Astrocyte (in vitro differentiated cells and primary cell): Measurements from ENCODE around the gene LRRTM4. TPM values are rescaled to one million over a fixed set of nuclear protein-coding genes. Genes with fewer than 3 reads are reported as not detected.

Experiments
- DNase-seq: peaks from one replicate; pipeline ENCODE4 v3.0.0-alpha.2; 2010; ENCODE audit warnings: low read depth
- FAIRE-seq: peaks from 2 replicates; lab custom pipeline; 2011; peaks lifted over from hg19 to GRCh38; lab: Jason Lieb, UNC
- H2AFZ ChIP-seq: 2 replicates; pipeline ENCODE4 v1.6.0; 2012; ENCODE audit warnings: low read depth, low read length, inconsistent platforms
- H3K27ac ChIP-seq: 2 replicates; pipeline ENCODE4 v1.5.1; 2011; ENCODE audit warnings: low read depth, low read length, inconsistent platforms
- H3K27me3 ChIP-seq: 2 replicates; pipeline ENCODE4 v1.6.0; 2011; ENCODE audit warnings: low read length, inconsistent platforms; ENCODE audit not compliant: insufficient read depth
- H3K36me3 ChIP-seq: 2 replicates; pipeline ENCODE4 v1.5.1; 2011; ENCODE audit warnings: low read length, inconsistent platforms; ENCODE audit not compliant: insufficient read depth
- H3K4me1 ChIP-seq: 2 replicates; pipeline ENCODE4 v1.5.1; 2011; ENCODE audit warnings: low read length, inconsistent platforms; ENCODE audit not compliant: insufficient read depth
- H3K4me2 ChIP-seq: 2 replicates; pipeline ENCODE4 v1.6.0; 2012; ENCODE audit warnings: low read length, inconsistent platforms
- H3K4me3 ChIP-seq: 2 replicates; pipeline ENCODE4 v1.5.1; 2011; ENCODE audit warnings: low read depth, mild to moderate bottlenecking, low read length, inconsistent platforms; ENCODE audit not compliant: insufficient read depth
- H3K79me2 ChIP-seq: 2 replicates; pipeline ENCODE4 v1.6.0; 2012; ENCODE audit warnings: mild to moderate bottlenecking, low read length, inconsistent platforms; ENCODE audit not compliant: insufficient read depth
- H3K9ac ChIP-seq: 2 replicates; pipeline ENCODE4 v1.6.0; 2012; ENCODE audit warnings: mild to moderate bottlenecking, low read length, inconsistent platforms
- H3K9me3 ChIP-seq: 2 replicates; pipeline ENCODE4 v1.5.1; 2012; ENCODE audit warnings: low read depth, mild to moderate bottlenecking, low read length, inconsistent platforms; ENCODE audit not compliant: insufficient read depth
- H4K20me1 ChIP-seq: 2 replicates; pipeline ENCODE4 v1.6.0; 2012; ENCODE audit warnings: low read length, inconsistent platforms; ENCODE audit not compliant: insufficient read depth
- H3K27ac Mint-ChIP-seq: one replicate; pipeline ENCODE4 v1.8.0; 2021; ENCODE audit warnings: mild to moderate bottlenecking, mixed read lengths; ENCODE audit not compliant: unreplicated experiment
- H3K27me3 Mint-ChIP-seq: one replicate; pipeline ENCODE4 v1.8.0; 2021; ENCODE audit warnings: low read depth, mixed read lengths; ENCODE audit not compliant: unreplicated experiment
- H3K36me3 Mint-ChIP-seq: one replicate; pipeline ENCODE4 v1.8.0; 2021; ENCODE audit warnings: low read depth, mixed read lengths; ENCODE audit not compliant: unreplicated experiment
- H3K4me1 Mint-ChIP-seq: one replicate; pipeline ENCODE4 v1.8.0; 2021; ENCODE audit warnings: low read depth, mixed read lengths; ENCODE audit not compliant: unreplicated experiment
- H3K4me3 Mint-ChIP-seq: one replicate; pipeline ENCODE4 v1.8.0; 2021; ENCODE audit warnings: mild to moderate bottlenecking, moderate library complexity, mixed read lengths; ENCODE audit not compliant: unreplicated experiment
- H3K9me3 Mint-ChIP-seq: one replicate; pipeline ENCODE4 v1.8.0; 2021; ENCODE audit warnings: mild to moderate bottlenecking, mixed read lengths; ENCODE audit not compliant: unreplicated experiment
- EZH2 ChIP-seq: IDR thresholded peaks from 2 replicates; pipeline ENCODE4 v1.6.1; 2012; ENCODE audit warnings: mild to moderate bottlenecking, low read length, inconsistent platforms; ENCODE audit not compliant: insufficient read depth
- total RNA-seq: library from RNA; stranded (reverse); gene quantifications from 2 replicates; pipeline ENCODE4 v1.2.1, GENCODE V29; 2021
- TF ChIP-seq, protein P1 (sequence below): IDR thresholded peaks from 2 replicates; pipeline ENCODE4 v1.5.1; 2011; ENCODE audit warnings: low read depth, mild to moderate bottlenecking, inconsistent platforms, low read length, moderate library complexity; ENCODE audit not compliant: insufficient read depth

LRRTM4 gene
- total RNA-seq, 1 donor from 2014 or later: 0.59 TPM

DNA sequence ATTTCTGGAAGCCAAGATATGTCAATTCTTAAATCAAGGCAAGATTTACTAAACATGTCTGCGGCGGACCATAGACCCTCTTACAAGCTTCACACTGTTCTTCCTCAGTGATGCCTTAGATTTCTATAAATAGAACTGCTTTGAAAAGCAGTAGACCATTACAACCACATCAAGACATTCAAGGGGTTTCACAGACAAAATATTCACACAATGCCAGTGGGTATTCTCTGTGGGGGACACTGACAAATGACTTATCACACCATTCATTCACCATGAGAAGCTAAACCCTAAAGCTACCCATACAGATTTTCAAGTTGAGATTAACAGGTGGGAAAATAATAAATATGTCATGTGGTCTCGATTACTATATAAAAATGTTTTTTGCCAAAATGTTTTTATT lies 15.9 kb upstream of the LRRTM4 start:
- Histone ChIP-seq H3K4me1 (no peaks in the 10 kb centered on the region), H3K9ac (no peak overlapping the region), H3K79me2 (no peaks in the 10 kb centered on the region), H2AFZ (no peak overlapping the region), H3K27ac (no peak overlapping the region), H3K4me3 (no peak overlapping the region), H3K36me3 (no peaks in the 10 kb centered on the region), H3K9me3 (no peaks in the 10 kb centered on the region), H4K20me1 (no peaks in the 10 kb centered on the region), H3K4me2 (no peak overlapping the region), H3K27me3 (no peaks in the 10 kb centered on the region)
- Mint-ChIP-seq H3K27ac (no peak overlapping the region), H3K36me3 (no peaks in the 10 kb centered on the region), H3K9me3 (peaks cover 15% of the 10 kb centered on the region), H3K4me1 (peaks cover 6% of the 10 kb centered on the region), H3K27me3 (no peaks in the 10 kb centered on the region), H3K4me3 (no peak overlapping the region)
- FAIRE-seq (no peak), DNase-seq (no peak)
- no peak for TF ChIP-seq EZH2
- TF ChIP-seq, protein P1, sequence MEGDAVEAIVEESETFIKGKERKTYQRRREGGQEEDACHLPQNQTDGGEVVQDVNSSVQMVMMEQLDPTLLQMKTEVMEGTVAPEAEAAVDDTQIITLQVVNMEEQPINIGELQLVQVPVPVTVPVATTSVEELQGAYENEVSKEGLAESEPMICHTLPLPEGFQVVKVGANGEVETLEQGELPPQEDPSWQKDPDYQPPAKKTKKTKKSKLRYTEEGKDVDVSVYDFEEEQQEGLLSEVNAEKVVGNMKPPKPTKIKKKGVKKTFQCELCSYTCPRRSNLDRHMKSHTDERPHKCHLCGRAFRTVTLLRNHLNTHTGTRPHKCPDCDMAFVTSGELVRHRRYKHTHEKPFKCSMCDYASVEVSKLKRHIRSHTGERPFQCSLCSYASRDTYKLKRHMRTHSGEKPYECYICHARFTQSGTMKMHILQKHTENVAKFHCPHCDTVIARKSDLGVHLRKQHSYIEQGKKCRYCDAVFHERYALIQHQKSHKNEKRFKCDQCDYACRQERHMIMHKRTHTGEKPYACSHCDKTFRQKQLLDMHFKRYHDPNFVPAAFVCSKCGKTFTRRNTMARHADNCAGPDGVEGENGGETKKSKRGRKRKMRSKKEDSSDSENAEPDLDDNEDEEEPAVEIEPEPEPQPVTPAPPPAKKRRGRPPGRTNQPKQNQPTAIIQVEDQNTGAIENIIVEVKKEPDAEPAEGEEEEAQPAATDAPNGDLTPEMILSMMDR: no peak

DNA sequence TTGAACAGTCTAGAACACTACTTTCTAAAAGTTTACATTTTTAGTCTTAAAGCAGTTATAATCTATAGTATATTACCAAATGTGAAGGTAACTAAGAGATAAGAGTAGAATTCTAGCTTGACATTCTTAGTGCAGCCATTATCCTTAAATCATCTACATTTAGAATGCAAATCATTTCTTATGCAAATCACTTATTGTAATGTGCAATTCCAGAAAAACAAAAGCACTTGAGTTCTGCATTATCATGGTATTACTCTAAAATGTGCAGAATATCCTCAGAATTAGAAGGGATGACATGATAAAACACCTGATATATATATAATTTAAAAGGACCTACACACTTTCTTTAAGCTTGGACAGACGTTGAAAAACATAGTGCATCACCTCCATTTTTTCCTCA lies 712 bp upstream of the LRRTM4 start:
- Histone ChIP-seq H3K4me2 (no peak overlapping the region), H3K79me2 (no peaks in the 10 kb centered on the region), H4K20me1 (no peaks in the 10 kb centered on the region), H3K27me3 (no peaks in the 10 kb centered on the region), H3K27ac (no peak overlapping the region), H3K4me1 (no peaks in the 10 kb centered on the region), H3K9me3 (no peaks in the 10 kb centered on the region), H2AFZ (no peak overlapping the region), H3K36me3 (no peaks in the 10 kb centered on the region), H3K4me3 (no peak overlapping the region), H3K9ac (no peak overlapping the region)
- DNase-seq (no peak), FAIRE-seq (no peak)
- Mint-ChIP-seq H3K27me3 (peaks cover 2% of the 10 kb centered on the region), H3K9me3 (no peaks in the 10 kb centered on the region), H3K4me3 (no peak overlapping the region), H3K27ac (no peak overlapping the region), H3K36me3 (no peaks in the 10 kb centered on the region), H3K4me1 (peaks cover 8% of the 10 kb centered on the region)
- no peak for TF ChIP-seq EZH2
- TF ChIP-seq, protein P1: no peak

DNA sequence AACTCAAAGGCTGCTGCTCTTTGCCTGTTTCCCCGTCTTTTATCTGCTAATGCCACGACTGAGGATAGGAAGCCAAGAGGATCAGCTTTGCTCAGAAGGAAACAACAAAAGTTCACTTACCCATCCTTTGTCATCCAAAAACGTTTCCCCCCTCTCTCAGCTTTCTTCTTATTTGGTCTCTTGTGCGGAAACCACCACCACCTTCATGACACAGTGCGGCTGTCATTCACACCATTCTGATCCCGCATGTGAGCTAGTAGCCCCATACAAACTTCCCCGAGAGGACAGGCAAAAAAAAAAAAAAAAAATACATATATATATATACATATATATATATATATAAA lies 656 bp downstream of the LRRTM4 start:
- Histone ChIP-seq H3K79me2 (no peaks in the 10 kb centered on the region), H3K27ac (no peak overlapping the region), H3K9me3 (no peaks in the 10 kb centered on the region), H4K20me1 (no peaks in the 10 kb centered on the region), H3K4me3 (peak overlapping the region; percentile 28), H3K9ac (no peak overlapping the region), H3K4me2 (peak overlapping the region; percentile 57), H3K36me3 (no peaks in the 10 kb centered on the region), H3K4me1 (no peaks in the 10 kb centered on the region), H3K27me3 (no peaks in the 10 kb centered on the region), H2AFZ (peak overlapping the region; percentile 26)
- no peaks in the 10 kb centered on the region for H3K36me3 Mint-ChIP-seq
- FAIRE-seq (no peak), DNase-seq (no peak)
- no peak overlapping the region for H3K27ac Mint-ChIP-seq
- TF ChIP-seq EZH2: no peak
- TF ChIP-seq, protein P1: no peak
- peak overlapping the region; percentile 67 for H3K4me3 Mint-ChIP-seq
- no peaks in the 10 kb centered on the region for H3K9me3 Mint-ChIP-seq
- H3K4me1 Mint-ChIP-seq: peaks cover 8% of the 10 kb centered on the region
- H3K27me3 Mint-ChIP-seq: peaks cover 2% of the 10 kb centered on the region
